Choroid plexus epithelial cell (primary cell): Measurements from ENCODE around the gene CUEDC1.
A peak's percentile ranks its signal among the peaks of the same experiment; 100 is the strongest.

ENCODE experiments used
- DNase-seq: peaks from one replicate; pipeline ENCODE4 v3.0.0-alpha.2; 2010; ENCODE audit warnings: low read depth
- H3K4me3 ChIP-seq: 2 replicates; pipeline ENCODE4 v1.5.1; 2011; ENCODE audit warnings: low read depth, mild to moderate bottlenecking, control low read depth, low read length, moderate library complexity
- CTCF ChIP-seq: conservative IDR thresholded peaks from 2 replicates; pipeline ENCODE4 v1.5.1; 2011; ENCODE audit warnings: low read depth, mild to moderate bottlenecking, control low read depth, inconsistent platforms, low read length, moderate library complexity

The CUEDC1 gene

GRCh38 chr17:57947369-57947768, 7.8 kb downstream of the CUEDC1 start:
- no peak for DNase-seq
- TF ChIP-seq CTCF: no peak
- H3K4me3 ChIP-seq: peak overlapping the region; percentile 48

GRCh38 chr17:57946798-57947358, 8.3 kb downstream of the CUEDC1 start:
- peak; percentile 87 for DNase-seq
- H3K4me3 ChIP-seq: peak overlapping the region; percentile 48
- TF ChIP-seq CTCF: no peak

- TF ChIP-seq CTCF: no peak
- DNase-seq: no peak
- H3K4me3 ChIP-seq: peak overlapping the region; percentile 48
Measured at GRCh38 chr17:57945996-57946797, 9.0 kb downstream of the CUEDC1 start.

GRCh38 chr17:57944908-57945307, 10.3 kb downstream of the CUEDC1 start:
- no peak overlapping the region for H3K4me3 ChIP-seq
- DNase-seq: no peak
- no peak for TF ChIP-seq CTCF

- no peak for DNase-seq
- no peak for TF ChIP-seq CTCF
- no peak overlapping the region for H3K4me3 ChIP-seq
Measured at GRCh38 chr17:57943645-57944044, 11.6 kb downstream of the CUEDC1 start.

- TF ChIP-seq CTCF: no peak
- DNase-seq: no peak
- H3K4me3 ChIP-seq: no peak overlapping the region
Measured at GRCh38 chr17:57943140-57943539, 12.1 kb downstream of the CUEDC1 start.
